Breast epithelium (tissue), 4 donors: ENCODE measurements around the gene LRRC30. TPM values are rescaled to one million over a fixed set of nuclear protein-coding genes. Genes with fewer than 3 reads are reported as not detected.

Source experiments
- DNase-seq, 2 donors: peaks; one replicate each; pipeline ENCODE4 v3.0.0-alpha.2; 2019; ENCODE audit warnings: low spot score in 2 of 2
- H3K27ac ChIP-seq, 2 donors: fragments of 200-600 bp; sonication (generic) in 1 of 2; one replicate each; pipeline ENCODE4 v1.5.1; 2016 to 2019; ENCODE audit warnings: mild to moderate bottlenecking in 1 of 2
- H3K27me3 ChIP-seq, 2 donors: fragments of 200-600 bp; sonication (generic) in 1 of 2; one replicate each; pipeline versions ENCODE4 v1.5.1 to v1.6.0; 2017 to 2019; ENCODE audit warnings: control low read depth in 1 of 2, mild to moderate bottlenecking in 1 of 2
- H3K36me3 ChIP-seq: fragments of 200-600 bp; one replicate; pipeline ENCODE4 v1.5.1; 2019
- H3K4me1 ChIP-seq, 2 donors: fragments of 200-600 bp; sonication (generic); one replicate each; pipeline ENCODE4 v1.5.1; 2016 to 2019; ENCODE audit warnings: control low read depth in 1 of 2
- H3K4me3 ChIP-seq, 3 donors: fragments of 200-600 bp; sonication (generic); 1 replicate in 2 of 3; 2 replicates in 1 of 3; pipeline ENCODE4 v1.5.1; 2016 to 2019; ENCODE audit warnings: mild to moderate bottlenecking in 3 of 3, moderate library complexity in 2 of 3
- H3K9me3 ChIP-seq, 2 donors: fragments of 200-600 bp; sonication (generic) in 1 of 2; one replicate each; pipeline ENCODE4 v1.5.1; 2016 to 2019; ENCODE audit warnings: control low read depth in 1 of 2
- CTCF ChIP-seq, 3 donors: fragments of 450-650 bp; IDR thresholded peaks; one replicate each; pipeline ENCODE4 v1.5.1; 2016 to 2017; ENCODE audit warnings: antibody characterized with exemption in 3 of 3, mild to moderate bottlenecking in 3 of 3, moderate library complexity in 3 of 3
- POLR2A ChIP-seq: fragments of 450-650 bp; IDR thresholded peaks from one replicate; pipeline ENCODE4 v1.6.1; 2016; ENCODE audit warnings: antibody characterized with exemption, mild to moderate bottlenecking, moderate library complexity
- POLR2AphosphoS5 ChIP-seq, 3 donors: sonication (generic); formaldehyde crosslinking; IDR thresholded peaks; one replicate each; pipeline ENCODE4 v1.6.1; 2017; ENCODE audit warnings: antibody characterized with exemption in 3 of 3
- intact Hi-C: fragments of 100-400 bp; cut with DNase I; formaldehyde crosslinking; loops from one replicate; pipeline ENCODE4 v1.15.1; 2023; ENCODE audit warnings: low total_unique reads
- total RNA-seq, 3 donors: library from RNA; depleted of rRNA; stranded (reverse); fragments of >200 nt; gene quantifications; one replicate each; pipeline ENCODE4 v1.1.0, GENCODE V29; 2016

Gene LRRC30
- total RNA-seq, 3 donors from 2014 or later = not detected

- Histone ChIP-seq H3K27me3 (no peaks in the 10 kb centered on the region), H3K9me3 (no peaks in the 10 kb centered on the region), H3K36me3 (no peaks in the 10 kb centered on the region), H3K27ac (no peak overlapping the region), H3K4me1 (no peaks in the 10 kb centered on the region), H3K4me3 (no peak overlapping the region)
- TF ChIP-seq CTCF (IDR thresholded peaks at IDR 0.05) (no peak), POLR2AphosphoS5 (IDR thresholded peaks at IDR 0.05) (no peak), POLR2A (no peak)
- no peak for DNase-seq
- intact Hi-C loops = no loop called here
These were observed 50.7 kb downstream of the LRRC30 start for GRCh38 chr18:7281579-7281978.

Other genes starting within 250 kb of the LRRC30 start
- gene LAMA1, start 113.3 kb upstream of the LRRC30 start, total RNA-seq = 10 to 100 TPM in 2 of 3 donors, under 1 TPM in 1; 0.48 to 14.7 (median 10.2) TPM